Smooth muscle cell (in vitro differentiated cells): ENCODE data around the gene C2. TPM values are rescaled to one million over a fixed set of nuclear protein-coding genes. Genes with fewer than 3 reads are reported as not detected.
"Not testable (repeated sequence)": the region's sequence is repeated elsewhere in the genome, so short reads cannot be mapped to it uniquely, and the experiment has no call there.

ENCODE experiments used
- DNase-seq: peaks from one replicate; lab custom pipeline; 2025; ENCODE audit not compliant: unreplicated experiment; lab: John Stamatoyannopoulos, UW
- H2AFZ ChIP-seq: fragments of 200-600 bp; sonication (generic); 2 replicates; pipeline ENCODE4 v1.6.0; 2016; ENCODE audit warnings: antibody characterized with exemption, low read depth, mild to moderate bottlenecking
- H3F3A ChIP-seq: fragments of 200-600 bp; sonication (generic); 2 replicates; pipeline ENCODE4 v1.6.0; 2017; ENCODE audit warnings: antibody characterized with exemption, low read depth
- H3K27ac ChIP-seq: fragments of 200-600 bp; sonication (generic); 2 replicates; pipeline ENCODE4 v1.5.1; 2016; ENCODE audit warnings: low read depth, mild to moderate bottlenecking
- H3K27me3 ChIP-seq: fragments of 200-600 bp; sonication (generic); 2 replicates; pipeline ENCODE4 v1.6.1; 2016; ENCODE audit warnings: low read depth, mild to moderate bottlenecking
- H3K36me3 ChIP-seq: fragments of 200-600 bp; sonication (generic); 2 replicates; pipeline ENCODE4 v1.5.1; 2016; ENCODE audit warnings: low read depth
- H3K4me1 ChIP-seq: fragments of 200-600 bp; sonication (generic); 2 replicates; pipeline ENCODE4 v1.5.1; 2016; ENCODE audit warnings: low read depth
- H3K4me2 ChIP-seq: fragments of 200-600 bp; sonication (generic); 2 replicates; pipeline ENCODE4 v1.6.0; 2016; ENCODE audit warnings: mild to moderate bottlenecking
- H3K4me3 ChIP-seq: fragments of 200-600 bp; sonication (generic); 2 replicates; pipeline ENCODE4 v1.5.1; 2016; ENCODE audit warnings: mild to moderate bottlenecking
- H3K79me2 ChIP-seq: fragments of 200-600 bp; sonication (generic); 2 replicates; pipeline ENCODE4 v1.6.0; 2016; ENCODE audit warnings: low read depth, mild to moderate bottlenecking
- H3K9ac ChIP-seq: fragments of 200-600 bp; sonication (generic); 2 replicates; pipeline ENCODE4 v1.6.0; 2016; ENCODE audit warnings: low read depth
- H3K9me3 ChIP-seq: fragments of 200-600 bp; sonication (generic); replicated peaks from 2 replicates; pipeline ENCODE4 v1.5.1; 2016; ENCODE audit warnings: low read depth
- H4K20me1 ChIP-seq: fragments of 200-600 bp; sonication (generic); 2 replicates; pipeline ENCODE4 v1.6.0; 2016; ENCODE audit warnings: low read depth
- CTCF ChIP-seq: fragments of 200-600 bp; sonication (generic); IDR thresholded peaks from 2 replicates; pipeline ENCODE4 v1.5.1; 2017; ENCODE audit warnings: borderline replicate concordance, mild to moderate bottlenecking, antibody characterized with exemption; ENCODE audit not compliant: insufficient read depth, poor library complexity, severe bottlenecking
- WGBS: methylation state at CpG from one replicate; pipeline ENCODE4 v1.1.7; 2016; ENCODE audit warnings: low lambda C conversion rate; 5-methylcytosine and 5-hydroxymethylcytosine counted together
- polyA plus RNA-seq: library from polyadenylated mRNA; unstranded; fragments of >200 nt; fragmentation: Nextera tagmentation; extraction: Ambion mirVana; gene quantifications from 2 replicates; pipeline ENCODE4 v1.2.1, GENCODE V29; 2016
- total RNA-seq: library from RNA; depleted of rRNA; stranded (reverse); fragments of >200 nt; gene quantifications from 2 replicates; pipeline ENCODE4 v1.2.3, GENCODE V29; 2014

Gene C2
- total and polyA plus RNA-seq, 2 experiments from 2014 or later: 0.37 TPM; not detected in 1

- Histone ChIP-seq H3K27me3 (no peaks in the 10 kb centered on the region), H3K36me3 (no peaks in the 10 kb centered on the region), H3K4me1 (no peaks in the 10 kb centered on the region), H3K79me2 (peaks cover 8% of the 10 kb centered on the region), H3K4me3 (no peak overlapping the region), H3F3A (no peaks in the 10 kb centered on the region), H4K20me1 (no peaks in the 10 kb centered on the region), H3K4me2 (no peak overlapping the region), H2AFZ (no peak overlapping the region), H3K9ac (no peak overlapping the region), H3K27ac (no peak overlapping the region), H3K9me3 (no peaks in the 10 kb centered on the region)
- no peak for TF ChIP-seq CTCF
- WGBS: 94% methylated on average over 5 of the region's 5 CpGs
- DNase-seq: no peak
Measured at GRCh38 chr6:31978831-31979230, 51.3 kb downstream of the C2 start.

GRCh38 chr6:31979238-31979898 is 51.9 kb downstream of the C2 start:
- WGBS: 100% methylated on average over 3 of the region's 3 CpGs
- H3K4me2 ChIP-seq: no peak overlapping the region

GRCh38 chr6:31980195-31980876 is 52.8 kb downstream of the C2 start:
- H3K27me3 ChIP-seq, H3K27ac ChIP-seq, H3K9me3 ChIP-seq, H3K79me2 ChIP-seq, H3K4me3 ChIP-seq, H4K20me1 ChIP-seq, DNase-seq, H3K4me1 ChIP-seq, H2AFZ ChIP-seq, H3K9ac ChIP-seq, H3F3A ChIP-seq, H3K36me3 ChIP-seq, H3K4me2 ChIP-seq: not testable (repeated sequence)
- 92% methylated on average over 12 of the region's 13 CpGs for WGBS

More at GRCh38 chr6:31979238-31979898, 51.9 kb downstream of the C2 start:
- Histone ChIP-seq H3K36me3 (no peaks in the 10 kb centered on the region), H3K4me1 (no peaks in the 10 kb centered on the region), H3K79me2 (peaks cover 3% of the 10 kb centered on the region), H3K9me3 (no peaks in the 10 kb centered on the region), H3F3A (no peaks in the 10 kb centered on the region), H3K4me3 (no peak overlapping the region), H4K20me1 (no peaks in the 10 kb centered on the region), H3K9ac (no peak overlapping the region), H3K27me3 (no peaks in the 10 kb centered on the region), H3K27ac (no peak overlapping the region), H2AFZ (no peak overlapping the region)
- no peak for DNase-seq
- no peak for TF ChIP-seq CTCF

GRCh38 chr6:31980998-31981397 is 53.5 kb downstream of the C2 start:
- H3K36me3 ChIP-seq, H3K27ac ChIP-seq, H3K4me1 ChIP-seq, H3K4me3 ChIP-seq, H3F3A ChIP-seq, DNase-seq, H3K4me2 ChIP-seq, H3K9me3 ChIP-seq, H3K9ac ChIP-seq, H4K20me1 ChIP-seq, H2AFZ ChIP-seq, H3K79me2 ChIP-seq, H3K27me3 ChIP-seq: not testable (repeated sequence)
- WGBS: no CpG with 5 or more reads among the region's 5 CpGs

- H4K20me1 ChIP-seq, H3K9ac ChIP-seq, H2AFZ ChIP-seq, H3K4me2 ChIP-seq, H3F3A ChIP-seq, H3K27me3 ChIP-seq, H3K4me3 ChIP-seq, H3K4me1 ChIP-seq, H3K79me2 ChIP-seq, H3K27ac ChIP-seq, H3K9me3 ChIP-seq, H3K36me3 ChIP-seq, DNase-seq: not testable (repeated sequence)
- no CpG with 5 or more reads among the region's 7 CpGs for WGBS
Measured at GRCh38 chr6:31981744-31982143, 54.2 kb downstream of the C2 start, which contains the start of gene C4A. TSS of gene C4A (plus strand) at chr6:31982057. CDS start at chr6:31982108, 51 bp downstream.

- not testable (repeated sequence) for H3K4me1 ChIP-seq, H3F3A ChIP-seq, H4K20me1 ChIP-seq, H3K4me3 ChIP-seq, H3K27ac ChIP-seq, H3K4me2 ChIP-seq, H3K9ac ChIP-seq, H3K27me3 ChIP-seq, DNase-seq, H3K9me3 ChIP-seq, H3K79me2 ChIP-seq, H3K36me3 ChIP-seq, H2AFZ ChIP-seq
- no CpG with 5 or more reads among the region's 10 CpGs for WGBS
Measured at GRCh38 chr6:31989363-31989762, 61.8 kb downstream of the C2 start.

GRCh38 chr6:31994421-31994820 is 66.9 kb downstream of the C2 start:
- H3K4me2 ChIP-seq, H3K79me2 ChIP-seq, H3F3A ChIP-seq, DNase-seq, H3K4me1 ChIP-seq, H4K20me1 ChIP-seq, H3K9ac ChIP-seq, H2AFZ ChIP-seq, H3K9me3 ChIP-seq, H3K27ac ChIP-seq, H3K36me3 ChIP-seq, H3K4me3 ChIP-seq, H3K27me3 ChIP-seq: not testable (repeated sequence)
- WGBS: no CpG with 5 or more reads among the region's 14 CpGs
